SK-N-SH (cell line): ENCODE measurements around the gene RECK. TPM values are rescaled to one million over a fixed set of nuclear protein-coding genes. Genes with fewer than 3 reads are reported as not detected.

Experiments
- CTCF ChIA-PET: fragments of 300-600, 350-600 bp; formaldehyde crosslinking; extraction: SDS; loops from one replicate; lab custom pipeline; 2021; lab: Yijun Ruan, JAX
- POLR2A ChIA-PET: fragments of 350-600 bp; sonication (Branson Sonifier 250); formaldehyde crosslinking; extraction: SDS; loops from one replicate; lab custom pipeline; 2020; ENCODE audit warnings: antibody characterized with exemption, inconsistent platforms; lab: Yijun Ruan, JAX
- DNase-seq: peaks from one replicate; pipeline ENCODE4 v3.0.0; 2012
- H2AFZ ChIP-seq: fragments of 200-600 bp; sonication (generic); 2 replicates; pipeline ENCODE4 v1.8.1; 2016; ENCODE audit warnings: antibody characterized with exemption, mild to moderate bottlenecking, low read depth
- H3F3A ChIP-seq: fragments of 200-600 bp; sonication (generic); replicated peaks from 2 replicates; pipeline ENCODE3; 2016; ENCODE audit warnings: antibody characterized with exemption, mild to moderate bottlenecking; ENCODE audit not compliant: insufficient read depth
- H3K27ac ChIP-seq, 2 experiments: fragments of 200-500 bp in 1 of 2; fragments of 200-600 bp in 1 of 2; sonication (Bioruptor generic) in 1 of 2; sonication (generic), shearing (Covaris generic) in 1 of 2; 2 replicates each; pipeline versions ENCODE4 v1.5.1 to v1.6.1; 2014 to 2016; ENCODE audit warnings: low read depth in 2 of 2, inconsistent platforms in 1 of 2, low read length in 1 of 2, mild to moderate bottlenecking in 1 of 2, mixed read lengths in 1 of 2
- H3K27me3 ChIP-seq: fragments of 200-600 bp; sonication (generic), shearing (Covaris generic); 2 replicates; pipeline ENCODE4 v1.6.1; 2016; ENCODE audit warnings: mixed run types; ENCODE audit not compliant: insufficient read depth
- H3K36me3 ChIP-seq, 2 experiments: fragments of 200-500 bp in 1 of 2; fragments of 200-600 bp in 1 of 2; sonication (Bioruptor generic) in 1 of 2; sonication (generic) in 1 of 2; replicated peaks in 1 of 2; 2 replicates each; pipeline versions ENCODE3 to v1.5.1; 2014 to 2016; ENCODE audit warnings: low read length in 1 of 2, mild to moderate bottlenecking in 1 of 2; ENCODE audit not compliant: insufficient read depth in 2 of 2, control insufficient read depth in 1 of 2
- H3K4me1 ChIP-seq, 2 experiments: fragments of 200-500 bp in 1 of 2; fragments of 200-600 bp in 1 of 2; sonication (Bioruptor generic) in 1 of 2; sonication (generic), shearing (Covaris generic) in 1 of 2; 2 replicates each; pipeline versions ENCODE4 v1.5.1 to v1.6.1; 2014 to 2016; ENCODE audit warnings: low read depth in 1 of 2, low read length in 1 of 2, mixed run types in 1 of 2; ENCODE audit not compliant: insufficient read depth in 2 of 2, control insufficient read depth in 1 of 2
- H3K4me2 ChIP-seq: fragments of 200-600 bp; sonication (generic), shearing (Covaris generic); 2 replicates; pipeline ENCODE4 v1.6.1; 2017; ENCODE audit warnings: mixed run types
- H3K4me3 ChIP-seq, 2 experiments: fragments of 200-500 bp in 1 of 2; fragments of 200-600 bp in 1 of 2; sonication (Bioruptor generic) in 1 of 2; sonication (generic), shearing (Covaris generic) in 1 of 2; 2 replicates each; pipeline versions ENCODE4 v1.5.1 to v1.8.1; 2014 to 2016; ENCODE audit warnings: low read depth in 2 of 2, inconsistent platforms in 1 of 2, low read length in 1 of 2, mild to moderate bottlenecking in 1 of 2, mixed read lengths in 1 of 2, moderate library complexity in 1 of 2
- H3K79me2 ChIP-seq: fragments of 200-600 bp; sonication (generic); 2 replicates; pipeline ENCODE4 v1.8.1; 2017; ENCODE audit warnings: mild to moderate bottlenecking; ENCODE audit not compliant: insufficient read depth
- H3K9ac ChIP-seq: fragments of 200-600 bp; sonication (generic); 2 replicates; pipeline ENCODE4 v1.6.1; 2017; ENCODE audit warnings: mixed run types
- H3K9me2 ChIP-seq: fragments of 200-600 bp; sonication (generic); 2 replicates; pipeline ENCODE4 v1.6.1; 2017; ENCODE audit warnings: mixed run types
- H3K9me3 ChIP-seq: fragments of 200-600 bp; sonication (generic); 2 replicates; pipeline ENCODE4 v1.6.1; 2017; ENCODE audit warnings: mixed run types, mild to moderate bottlenecking, moderate library complexity
- H4K20me1 ChIP-seq: fragments of 200-600 bp; sonication (generic); 2 replicates; pipeline ENCODE4 v1.6.1; 2017; ENCODE audit warnings: mild to moderate bottlenecking, mixed run types; ENCODE audit not compliant: insufficient read depth
- FOSL2 ChIP-seq: IDR thresholded peaks from 2 replicates; pipeline ENCODE4 v1.4.0; 2012; ENCODE audit warnings: low read depth, mild to moderate bottlenecking, moderate library complexity, borderline replicate concordance
- FOXJ3 ChIP-seq: sonication (generic); formaldehyde crosslinking; IDR thresholded peaks from 2 replicates; pipeline ENCODE4 v1.5.1; 2020; ENCODE audit warnings: mild to moderate bottlenecking, missing genetic modification reagents
- GABPA ChIP-seq: IDR thresholded peaks from 2 replicates; pipeline ENCODE4 v1.4.0; 2012; ENCODE audit warnings: low read depth, mild to moderate bottlenecking
- MXI1 ChIP-seq: IDR thresholded peaks from 2 replicates; pipeline ENCODE4 v1.6.1; 2012; ENCODE audit warnings: mild to moderate bottlenecking, low read depth, low read length, improper control_type of control experiment
- NFIC ChIP-seq: IDR thresholded peaks from 2 replicates; pipeline ENCODE4 v1.4.0; 2012; ENCODE audit warnings: borderline replicate concordance
- RAD21 ChIP-seq: IDR thresholded peaks from 2 replicates; pipeline ENCODE4 v1.6.1; 2012; ENCODE audit warnings: mild to moderate bottlenecking, low read length
- RCOR1 ChIP-seq: fragments of 150-350 bp; IDR thresholded peaks from 2 replicates; pipeline ENCODE4 v1.6.1; 2017; ENCODE audit warnings: antibody characterized with exemption, low read length
- SIN3A ChIP-seq: IDR thresholded peaks from 2 replicates; pipeline ENCODE4 v1.6.1; 2012; ENCODE audit warnings: low read depth, mild to moderate bottlenecking, low read length, moderate library complexity, borderline replicate concordance
- SMC3 ChIP-seq: IDR thresholded peaks from 2 replicates; pipeline ENCODE4 v1.6.1; 2012; ENCODE audit warnings: low read depth, low read length, improper control_type of control experiment
- TAF1 ChIP-seq: IDR thresholded peaks from 2 replicates; pipeline ENCODE4 v1.6.1; 2012; ENCODE audit warnings: low read depth, mild to moderate bottlenecking, low read length, moderate library complexity, borderline replicate concordance
- WGBS: methylation state at CpG from one replicate; pipeline ENCODE4 v1.1.6; 2017; ENCODE audit warnings: low lambda C conversion rate; 5-methylcytosine and 5-hydroxymethylcytosine counted together
- polyA plus RNA-seq, 3 experiments: library from polyadenylated mRNA; depleted of rRNA; stranded (reverse); fragments of >200 nt; gene quantifications; 2 replicates each; pipeline ENCODE4 v1.2.3, GENCODE V29; 2012
- TF ChIP-seq, protein P1 (sequence below): fragments of 200-600 bp; sonication (generic); IDR thresholded peaks from 2 replicates; pipeline ENCODE4 v1.6.1; 2017; ENCODE audit warnings: antibody characterized with exemption, mild to moderate bottlenecking, moderate library complexity
- TF ChIP-seq, protein P2 (sequence below): fragments of 150-350 bp; IDR thresholded peaks from 2 replicates; pipeline ENCODE4 v1.6.1; 2016; ENCODE audit warnings: mild to moderate bottlenecking, low read depth, low read length
- TF ChIP-seq, protein P3 (sequence below): IDR thresholded peaks from 2 replicates; pipeline ENCODE4 v1.4.0; 2012; ENCODE audit warnings: low read depth, borderline replicate concordance
- TF ChIP-seq, protein P4 (sequence below): IDR thresholded peaks from 2 replicates; pipeline ENCODE4 v1.4.0; 2012; ENCODE audit warnings: low read depth
- TF ChIP-seq, protein P5 (sequence below): IDR thresholded peaks from 2 replicates; pipeline ENCODE4; 2012

Gene RECK
- polyA plus RNA-seq, 1 of the 3 experiments (the other 2 are of a cell fraction) = 22.8 TPM

DNA sequence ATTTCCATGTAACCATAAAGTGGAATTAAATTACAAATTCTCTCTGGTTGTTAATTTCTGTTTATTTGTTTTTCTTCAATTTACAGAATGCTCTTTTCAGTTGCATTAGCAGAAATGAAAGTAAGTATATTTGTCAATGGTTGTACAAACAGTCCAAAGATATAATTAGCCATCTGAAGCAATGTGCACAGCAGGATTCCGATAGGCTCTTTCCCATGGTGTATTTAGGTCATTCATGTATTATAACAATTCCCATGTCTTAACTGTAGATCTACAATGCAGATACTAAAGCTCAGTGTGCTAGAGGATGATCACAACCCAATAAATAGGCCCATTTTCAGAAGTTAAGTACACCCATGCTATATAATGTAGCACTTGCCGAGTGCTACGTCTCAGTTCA is 43.8 kb downstream of the RECK start:
- Histone ChIP-seq H3K9ac (no peak overlapping the region), H3K4me1 (no peaks in the 10 kb centered on the region; a peak in 1 of 4 replicates), H3F3A (peaks cover 11% of the 10 kb centered on the region), H4K20me1 (no peaks in the 10 kb centered on the region), H2AFZ (no peak overlapping the region), H3K4me3 (no peak overlapping the region), H3K27me3 (no peaks in the 10 kb centered on the region), H3K4me2 (no peak overlapping the region), H3K36me3 (peaks cover 26 to 38% of the 10 kb centered on the region in 2 experiments), H3K27ac (no peak overlapping the region), H3K9me2 (no peaks in the 10 kb centered on the region), H3K9me3 (no peaks in the 10 kb centered on the region), H3K79me2 (no peaks in the 10 kb centered on the region; the same call in 1 of the 2 replicates)
- 94% methylated on average over 3 of the region's 3 CpGs for WGBS
- POLR2A ChIA-PET = no interaction called here
- CTCF ChIA-PET = interaction anchor here (0.6 to 1.0 kb wide), 2 partner anchors 22 to 745 kb away, joined by 3 to 4 read pairs; no protein-coding TSS in a partner anchor
- no peak for TF ChIP-seq MXI1
- TF ChIP-seq RAD21 = no peak
- TF ChIP-seq RCOR1 = no peak
- no peak for TF ChIP-seq FOXJ3
- TF ChIP-seq, protein P1, sequence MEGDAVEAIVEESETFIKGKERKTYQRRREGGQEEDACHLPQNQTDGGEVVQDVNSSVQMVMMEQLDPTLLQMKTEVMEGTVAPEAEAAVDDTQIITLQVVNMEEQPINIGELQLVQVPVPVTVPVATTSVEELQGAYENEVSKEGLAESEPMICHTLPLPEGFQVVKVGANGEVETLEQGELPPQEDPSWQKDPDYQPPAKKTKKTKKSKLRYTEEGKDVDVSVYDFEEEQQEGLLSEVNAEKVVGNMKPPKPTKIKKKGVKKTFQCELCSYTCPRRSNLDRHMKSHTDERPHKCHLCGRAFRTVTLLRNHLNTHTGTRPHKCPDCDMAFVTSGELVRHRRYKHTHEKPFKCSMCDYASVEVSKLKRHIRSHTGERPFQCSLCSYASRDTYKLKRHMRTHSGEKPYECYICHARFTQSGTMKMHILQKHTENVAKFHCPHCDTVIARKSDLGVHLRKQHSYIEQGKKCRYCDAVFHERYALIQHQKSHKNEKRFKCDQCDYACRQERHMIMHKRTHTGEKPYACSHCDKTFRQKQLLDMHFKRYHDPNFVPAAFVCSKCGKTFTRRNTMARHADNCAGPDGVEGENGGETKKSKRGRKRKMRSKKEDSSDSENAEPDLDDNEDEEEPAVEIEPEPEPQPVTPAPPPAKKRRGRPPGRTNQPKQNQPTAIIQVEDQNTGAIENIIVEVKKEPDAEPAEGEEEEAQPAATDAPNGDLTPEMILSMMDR = no peak
- no peak for TF ChIP-seq GABPA
- TF ChIP-seq, protein P2, sequence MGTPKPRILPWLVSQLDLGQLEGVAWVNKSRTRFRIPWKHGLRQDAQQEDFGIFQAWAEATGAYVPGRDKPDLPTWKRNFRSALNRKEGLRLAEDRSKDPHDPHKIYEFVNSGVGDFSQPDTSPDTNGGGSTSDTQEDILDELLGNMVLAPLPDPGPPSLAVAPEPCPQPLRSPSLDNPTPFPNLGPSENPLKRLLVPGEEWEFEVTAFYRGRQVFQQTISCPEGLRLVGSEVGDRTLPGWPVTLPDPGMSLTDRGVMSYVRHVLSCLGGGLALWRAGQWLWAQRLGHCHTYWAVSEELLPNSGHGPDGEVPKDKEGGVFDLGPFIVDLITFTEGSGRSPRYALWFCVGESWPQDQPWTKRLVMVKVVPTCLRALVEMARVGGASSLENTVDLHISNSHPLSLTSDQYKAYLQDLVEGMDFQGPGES = no peak
- no peak for TF ChIP-seq FOSL2
- TF ChIP-seq, protein P3, sequence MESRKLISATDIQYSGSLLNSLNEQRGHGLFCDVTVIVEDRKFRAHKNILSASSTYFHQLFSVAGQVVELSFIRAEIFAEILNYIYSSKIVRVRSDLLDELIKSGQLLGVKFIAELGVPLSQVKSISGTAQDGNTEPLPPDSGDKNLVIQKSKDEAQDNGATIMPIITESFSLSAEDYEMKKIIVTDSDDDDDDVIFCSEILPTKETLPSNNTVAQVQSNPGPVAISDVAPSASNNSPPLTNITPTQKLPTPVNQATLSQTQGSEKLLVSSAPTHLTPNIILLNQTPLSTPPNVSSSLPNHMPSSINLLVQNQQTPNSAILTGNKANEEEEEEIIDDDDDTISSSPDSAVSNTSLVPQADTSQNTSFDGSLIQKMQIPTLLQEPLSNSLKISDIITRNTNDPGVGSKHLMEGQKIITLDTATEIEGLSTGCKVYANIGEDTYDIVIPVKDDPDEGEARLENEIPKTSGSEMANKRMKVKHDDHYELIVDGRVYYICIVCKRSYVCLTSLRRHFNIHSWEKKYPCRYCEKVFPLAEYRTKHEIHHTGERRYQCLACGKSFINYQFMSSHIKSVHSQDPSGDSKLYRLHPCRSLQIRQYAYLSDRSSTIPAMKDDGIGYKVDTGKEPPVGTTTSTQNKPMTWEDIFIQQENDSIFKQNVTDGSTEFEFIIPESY = no peak
- TF ChIP-seq, protein P4, sequence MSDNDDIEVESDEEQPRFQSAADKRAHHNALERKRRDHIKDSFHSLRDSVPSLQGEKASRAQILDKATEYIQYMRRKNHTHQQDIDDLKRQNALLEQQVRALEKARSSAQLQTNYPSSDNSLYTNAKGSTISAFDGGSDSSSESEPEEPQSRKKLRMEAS = no peak
- TF ChIP-seq SMC3 = no peak
- TF ChIP-seq SIN3A = no peak
- no peak for TF ChIP-seq NFIC
- TF ChIP-seq TAF1 = no peak
- TF ChIP-seq, protein P5, sequence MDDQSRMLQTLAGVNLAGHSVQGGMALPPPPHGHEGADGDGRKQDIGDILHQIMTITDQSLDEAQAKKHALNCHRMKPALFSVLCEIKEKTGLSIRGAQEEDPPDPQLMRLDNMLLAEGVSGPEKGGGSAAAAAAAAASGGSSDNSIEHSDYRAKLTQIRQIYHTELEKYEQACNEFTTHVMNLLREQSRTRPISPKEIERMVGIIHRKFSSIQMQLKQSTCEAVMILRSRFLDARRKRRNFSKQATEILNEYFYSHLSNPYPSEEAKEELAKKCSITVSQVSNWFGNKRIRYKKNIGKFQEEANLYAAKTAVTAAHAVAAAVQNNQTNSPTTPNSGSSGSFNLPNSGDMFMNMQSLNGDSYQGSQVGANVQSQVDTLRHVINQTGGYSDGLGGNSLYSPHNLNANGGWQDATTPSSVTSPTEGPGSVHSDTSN = no peak
- no peak for DNase-seq
